IPS-18a (cell line): ENCODE results near the gene PPP2R5E.
"Not testable (repeated sequence)": the region's sequence is repeated elsewhere in the genome, so short reads cannot be mapped to it uniquely, and the experiment has no call there.

Experiments
- H3K27ac ChIP-seq: one replicate; pipeline ENCODE4 v1.5.1; 2013; ENCODE audit warnings: low read length
- H3K27me3 ChIP-seq: one replicate; pipeline ENCODE4 v1.6.1; 2013; ENCODE audit warnings: mild to moderate bottlenecking, low read length; ENCODE audit not compliant: control insufficient read depth, insufficient read depth
- H3K36me3 ChIP-seq: one replicate; pipeline ENCODE4 v1.6.1; 2013; ENCODE audit warnings: low read depth, low read length; ENCODE audit not compliant: control insufficient read depth
- H3K4me1 ChIP-seq: one replicate; pipeline ENCODE4 v1.6.1; 2013; ENCODE audit warnings: low read depth, low read length; ENCODE audit not compliant: control insufficient read depth
- H3K4me3 ChIP-seq: one replicate; pipeline ENCODE4 v1.5.1; 2013; ENCODE audit warnings: low read length
- H3K9ac ChIP-seq: one replicate; pipeline ENCODE4 v1.6.1; 2013; ENCODE audit warnings: mild to moderate bottlenecking, low read length, moderate library complexity
- H3K9me3 ChIP-seq: one replicate; pipeline ENCODE4 v1.6.1; 2013; ENCODE audit warnings: low read depth, low read length; ENCODE audit not compliant: control insufficient read depth

PPP2R5E gene

GRCh38 chr14:63394841-63395240, 148.3 kb downstream of the PPP2R5E start:
- no peaks in the 10 kb centered on the region for H3K4me1 ChIP-seq
- peaks cover 11% of the 10 kb centered on the region for H3K36me3 ChIP-seq
- H3K27me3 ChIP-seq, result no peaks in the 10 kb centered on the region
- no peak overlapping the region for H3K27ac ChIP-seq
- no peak overlapping the region for H3K4me3 ChIP-seq
- no peaks in the 10 kb centered on the region for H3K9me3 ChIP-seq
- H3K9ac ChIP-seq, result no peak overlapping the region

DNA sequence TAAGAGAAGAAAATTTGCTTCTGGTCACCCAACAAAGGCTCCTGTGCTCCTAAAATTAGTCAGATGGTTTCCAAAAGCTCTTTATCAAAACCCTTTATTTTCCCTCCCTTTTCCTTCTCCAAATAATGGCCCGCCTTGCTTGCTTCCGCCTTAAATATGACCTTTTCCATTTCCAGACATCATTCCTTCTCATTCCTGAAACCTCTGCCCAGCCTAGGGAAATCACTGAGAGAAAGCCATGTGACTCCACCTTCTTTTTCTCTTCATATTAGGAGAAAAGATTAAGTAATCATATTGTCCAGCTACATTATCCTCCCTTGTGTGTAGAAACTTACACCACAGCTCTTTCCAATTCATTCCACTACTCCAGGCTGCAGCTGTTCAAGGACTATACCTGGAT, 148.7 kb downstream of the PPP2R5E start:
- Histone ChIP-seq H3K27ac (no peak overlapping the region), H3K9ac (no peak overlapping the region), H3K9me3 (no peaks in the 10 kb centered on the region), H3K4me1 (no peaks in the 10 kb centered on the region), H3K27me3 (no peaks in the 10 kb centered on the region), H3K36me3 (peaks cover 11% of the 10 kb centered on the region), H3K4me3 (no peak overlapping the region)

GRCh38 chr14:63393012-63393411, 150.2 kb downstream of the PPP2R5E start:
- Histone ChIP-seq H3K9ac (no peak overlapping the region), H3K4me3 (no peak overlapping the region), H3K4me1 (no peaks in the 10 kb centered on the region), H3K27me3 (no peaks in the 10 kb centered on the region), H3K27ac (no peak overlapping the region), H3K9me3 (no peaks in the 10 kb centered on the region), H3K36me3 (peaks cover 11% of the 10 kb centered on the region)

- Histone ChIP-seq H3K27ac (no peak overlapping the region), H3K9ac (no peak overlapping the region), H3K27me3 (no peaks in the 10 kb centered on the region), H3K36me3 (peaks cover 15% of the 10 kb centered on the region), H3K9me3 (no peaks in the 10 kb centered on the region), H3K4me1 (no peaks in the 10 kb centered on the region), H3K4me3 (no peak overlapping the region)
These were observed 150.9 kb downstream of the PPP2R5E start for GRCh38 chr14:63392236-63392635.

DNA sequence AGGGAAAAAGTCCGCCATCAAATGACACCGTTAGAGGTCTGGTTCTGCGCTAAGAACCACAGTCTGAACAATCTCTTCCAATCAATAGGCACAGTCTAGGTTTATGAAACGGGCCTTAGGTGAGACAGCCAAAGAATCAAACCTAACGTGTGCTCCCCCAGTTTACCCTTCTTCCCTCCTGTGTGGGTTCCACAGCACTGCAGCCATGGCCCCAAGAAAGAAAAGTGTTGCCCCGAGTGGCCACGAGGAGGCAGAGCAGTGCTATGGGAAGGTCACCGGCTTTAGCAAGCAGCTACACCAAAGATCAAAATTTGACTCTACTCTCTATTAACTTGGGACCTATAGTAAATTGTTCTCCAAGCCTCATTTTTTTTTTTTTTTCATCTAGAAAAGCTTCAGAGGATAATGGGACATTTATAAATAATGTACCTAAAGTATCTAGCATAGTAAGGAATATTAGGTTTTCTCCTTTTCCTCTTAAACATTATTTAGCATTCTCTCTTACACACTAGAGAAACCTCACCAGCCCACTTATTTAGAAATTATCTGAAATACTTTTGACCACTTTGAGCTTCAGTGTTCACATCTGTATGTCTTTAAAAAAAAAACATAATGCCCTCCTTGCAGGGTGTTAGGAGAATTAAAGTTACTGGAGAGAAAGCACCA, 154.3 kb downstream of the PPP2R5E start:
- no peak overlapping the region for H3K4me3 ChIP-seq
- no peaks in the 10 kb centered on the region for H3K9me3 ChIP-seq
- no peaks in the 10 kb centered on the region for H3K4me1 ChIP-seq
- no peak overlapping the region for H3K9ac ChIP-seq
- H3K27ac ChIP-seq, result no peak overlapping the region
- H3K27me3 ChIP-seq, result no peaks in the 10 kb centered on the region
- H3K36me3 ChIP-seq, result peaks cover 23% of the 10 kb centered on the region

GRCh38 chr14:63387711-63388110, 155.5 kb downstream of the PPP2R5E start:
- Histone ChIP-seq H3K27me3 (no peaks in the 10 kb centered on the region), H3K4me1 (no peaks in the 10 kb centered on the region), H3K9ac (no peak overlapping the region), H3K36me3 (peaks cover 26% of the 10 kb centered on the region), H3K4me3 (no peak overlapping the region), H3K27ac (no peak overlapping the region), H3K9me3 (no peaks in the 10 kb centered on the region)

- no peak overlapping the region for H3K9ac ChIP-seq
- H3K36me3 ChIP-seq, result peaks cover 38% of the 10 kb centered on the region
- no peak overlapping the region for H3K4me3 ChIP-seq
- H3K27ac ChIP-seq, result no peak overlapping the region
- no peaks in the 10 kb centered on the region for H3K9me3 ChIP-seq
- H3K27me3 ChIP-seq, result no peaks in the 10 kb centered on the region
- H3K4me1 ChIP-seq, result no peaks in the 10 kb centered on the region
These were observed 159.3 kb downstream of the PPP2R5E start for GRCh38 chr14:63383776-63384367.

- Histone ChIP-seq H3K9me3 (no peaks in the 10 kb centered on the region), H3K4me1 (no peaks in the 10 kb centered on the region), H3K9ac (no peak overlapping the region), H3K36me3 (peaks cover 34% of the 10 kb centered on the region), H3K4me3 (no peak overlapping the region), H3K27me3 (no peaks in the 10 kb centered on the region), H3K27ac (no peak overlapping the region)
These were observed 164.7 kb downstream of the PPP2R5E start for GRCh38 chr14:63378444-63378843.

DNA sequence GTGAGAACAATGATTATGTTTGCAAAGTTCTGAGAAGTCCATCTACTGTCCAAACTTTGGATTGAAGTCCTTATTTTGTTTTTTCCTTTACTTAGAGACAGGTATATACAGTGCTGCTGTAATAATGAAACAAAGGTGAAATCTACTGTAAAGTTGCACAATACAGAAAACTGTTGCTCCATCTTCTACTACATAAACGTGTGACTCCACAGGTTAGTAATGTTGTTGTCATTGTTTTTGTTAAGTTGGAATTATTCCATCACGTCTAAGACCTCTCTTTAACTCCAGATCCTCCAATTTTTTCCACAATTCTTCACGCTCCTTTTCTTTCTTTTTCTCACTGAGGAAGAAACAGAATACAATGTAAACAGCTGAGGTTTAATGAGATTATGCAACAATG, 167.4 kb downstream of the PPP2R5E start:
- peaks cover 16% of the 10 kb centered on the region for H3K36me3 ChIP-seq
- H3K4me1 ChIP-seq, result no peaks in the 10 kb centered on the region
- no peak overlapping the region for H3K9ac ChIP-seq
- no peak overlapping the region for H3K4me3 ChIP-seq
- H3K9me3 ChIP-seq, result no peaks in the 10 kb centered on the region
- no peak overlapping the region for H3K27ac ChIP-seq
- H3K27me3 ChIP-seq, result no peaks in the 10 kb centered on the region

DNA sequence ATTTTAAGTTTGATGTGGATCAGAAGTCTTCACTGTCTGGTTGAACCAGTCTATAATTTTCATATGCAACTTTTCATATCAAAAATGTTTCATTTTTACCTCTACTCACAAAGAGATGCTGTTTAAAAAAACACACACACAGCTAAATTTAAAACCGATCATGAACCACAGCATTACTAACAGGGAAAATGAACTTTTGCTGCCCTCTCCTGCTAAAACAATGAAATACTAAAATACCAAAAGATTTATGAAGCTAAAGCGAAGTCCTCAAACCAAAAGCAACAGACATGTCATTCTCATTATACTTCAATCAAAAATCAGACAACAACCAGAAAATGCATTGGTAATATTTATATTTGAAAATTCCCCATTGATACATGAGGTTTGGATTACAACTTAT, 171.6 kb downstream of the PPP2R5E start:
- not testable (repeated sequence) for H3K27ac ChIP-seq, H3K27me3 ChIP-seq, H3K4me3 ChIP-seq, H3K9me3 ChIP-seq, H3K9ac ChIP-seq, H3K4me1 ChIP-seq
- peaks cover 11% of the 10 kb centered on the region for H3K36me3 ChIP-seq

GRCh38 chr14:63371033-63371432, 172.1 kb downstream of the PPP2R5E start:
- Histone ChIP-seq H3K36me3 (peaks cover 9% of the 10 kb centered on the region), H3K27ac (no peak overlapping the region), H3K9me3 (no peaks in the 10 kb centered on the region), H3K27me3 (no peaks in the 10 kb centered on the region), H3K4me1 (no peaks in the 10 kb centered on the region), H3K4me3 (no peak overlapping the region), H3K9ac (no peak overlapping the region)

GRCh38 chr14:63367742-63368364, 175.3 kb downstream of the PPP2R5E start:
- no peak overlapping the region for H3K27ac ChIP-seq

More at GRCh38 chr14:63367742-63368364, 175.3 kb downstream of the PPP2R5E start:
- H3K27me3 ChIP-seq, result no peaks in the 10 kb centered on the region
- no peaks in the 10 kb centered on the region for H3K9me3 ChIP-seq
- no peaks in the 10 kb centered on the region for H3K36me3 ChIP-seq
- no peak overlapping the region for H3K9ac ChIP-seq
- no peaks in the 10 kb centered on the region for H3K4me1 ChIP-seq
- no peak overlapping the region for H3K4me3 ChIP-seq
